Retinal pigment epithelial cell (primary cell): ENCODE results near the gene SEMA3B.

Experiments
- DNase-seq: peaks from one replicate; pipeline ENCODE4 v3.0.0-alpha.2; 2010; ENCODE audit warnings: low read depth
- H3K4me3 ChIP-seq: 2 replicates; pipeline ENCODE4 v1.5.1; 2011; ENCODE audit warnings: mild to moderate bottlenecking, low read length, control low read depth, moderate library complexity
- CTCF ChIP-seq: conservative IDR thresholded peaks from 2 replicates; pipeline ENCODE4 v1.5.1; 2011; ENCODE audit warnings: low read depth, low read length, control low read depth, inconsistent platforms

Gene SEMA3B

DNA sequence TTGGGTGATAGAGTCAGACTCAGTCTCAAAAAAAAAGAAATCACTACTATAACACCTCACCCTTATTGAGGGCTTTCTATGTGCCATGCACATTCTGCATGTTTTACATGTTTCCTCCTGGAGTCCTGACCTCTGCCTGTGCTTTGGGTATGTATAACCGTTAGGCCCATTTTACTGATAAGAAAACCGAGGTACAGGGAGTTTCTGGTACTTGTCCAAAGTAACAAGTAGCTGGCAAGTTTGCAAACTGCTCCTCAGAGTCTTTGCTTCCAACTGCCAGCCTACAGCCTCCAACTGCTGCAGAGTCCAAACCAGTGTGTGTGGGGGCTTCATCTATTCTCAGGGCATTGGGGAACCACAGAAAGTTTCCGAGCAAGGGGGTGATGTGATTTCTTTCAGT lies 36.6 kb upstream of the SEMA3B start:
- no peak for TF ChIP-seq CTCF
- no peak overlapping the region for H3K4me3 ChIP-seq
- DNase-seq: no peak

DNA sequence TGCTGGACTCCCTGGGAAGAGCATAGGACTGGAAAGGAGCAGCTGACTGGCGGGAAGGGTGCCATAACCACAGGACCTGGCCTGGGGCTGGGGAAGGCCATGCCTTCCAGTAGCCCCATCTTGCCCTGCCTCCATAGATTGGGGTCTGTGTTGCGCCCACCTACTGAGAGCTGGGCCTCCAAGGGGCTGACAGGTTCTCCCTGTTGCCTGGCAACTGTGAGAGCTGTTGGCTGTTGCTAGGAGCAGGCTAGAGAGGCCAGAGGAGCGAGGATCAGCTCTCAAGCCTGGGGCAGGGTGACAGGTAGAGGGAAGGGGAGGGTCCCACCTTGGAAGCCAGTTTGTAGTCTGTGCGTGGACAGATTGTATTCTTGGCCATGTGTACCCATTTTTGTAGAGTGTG lies 35.8 kb upstream of the SEMA3B start:
- DNase-seq: no peak
- no peak overlapping the region for H3K4me3 ChIP-seq
- TF ChIP-seq CTCF: no peak

DNA sequence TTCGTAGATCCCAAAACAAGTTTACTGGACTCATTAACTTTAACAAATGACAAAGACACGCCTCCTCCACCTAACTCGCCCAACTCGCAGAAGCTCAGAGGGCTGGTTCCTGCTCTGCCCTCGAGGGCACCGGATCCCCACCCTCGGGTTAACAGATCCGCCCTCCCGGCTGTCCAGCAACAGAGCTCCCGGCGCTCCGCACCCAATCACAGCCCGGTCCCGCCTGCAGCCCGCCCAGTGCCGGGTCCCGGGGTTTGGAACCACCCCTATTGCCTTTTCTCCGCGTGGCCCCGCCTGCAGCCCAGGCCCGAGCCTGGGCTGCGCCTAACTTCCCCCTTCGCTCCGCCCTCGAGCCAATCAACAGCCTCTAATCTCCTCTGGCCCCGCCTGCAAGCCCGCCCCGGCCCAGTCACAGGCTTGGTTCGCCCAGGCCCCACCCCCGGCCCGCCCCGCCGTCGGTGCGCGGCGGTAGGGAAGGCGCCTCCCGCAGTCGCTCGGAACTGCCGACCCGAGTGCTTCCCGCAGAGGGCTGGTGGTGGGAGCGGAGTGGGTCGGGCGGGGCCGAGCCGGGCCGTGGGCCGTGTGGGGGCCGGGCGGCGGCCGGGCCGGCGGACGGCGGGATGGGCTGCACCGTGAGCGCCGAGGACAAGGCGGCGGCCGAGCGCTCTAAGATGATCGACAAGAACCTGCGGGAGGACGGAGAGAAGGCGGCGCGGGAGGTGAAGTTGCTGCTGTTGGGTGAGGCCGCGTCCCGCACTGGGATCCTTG lies 33.0 kb upstream of the SEMA3B start, which contains the start of gene GNAI2:
GNAI2 (plus strand) TSS at position 489 of the 768 bp plus-strand sequence; CDS start at position 621, 132 bp downstream.
- peak within 1 kb of the TSS; percentile 88 for H3K4me3 ChIP-seq
- TF ChIP-seq CTCF: no peak
- peak; percentile 94 for DNase-seq

- no peak for TF ChIP-seq CTCF
- no peak for DNase-seq
- H3K4me3 ChIP-seq: peak overlapping the region; percentile 88
These were observed 32.3 kb upstream of the SEMA3B start for GRCh38 chr3:50236484-50237132.

- no peak for TF ChIP-seq CTCF
- H3K4me3 ChIP-seq: peak overlapping the region; percentile 88
- DNase-seq: no peak
These were observed 31.8 kb upstream of the SEMA3B start for GRCh38 chr3:50237133-50237651.

GRCh38 chr3:50237754-50238548 lies 31.0 kb upstream of the SEMA3B start:
- no peak for DNase-seq
- H3K4me3 ChIP-seq: peak overlapping the region; percentile 88

More at GRCh38 chr3:50237754-50238548, 31.0 kb upstream of the SEMA3B start:
- no peak for TF ChIP-seq CTCF
